GM12878 (cell line): Measurements from ENCODE around the gene N4BP2L2. TPM values are rescaled to one million over a fixed set of nuclear protein-coding genes. Genes with fewer than 3 reads are reported as not detected.

Experiments
- ATAC-seq: fragments of 200-7000 bp; cut with Tn5 transposase; 3 replicates; pipeline ENCODE4 v1.9.1; 2020; ENCODE audit warnings: mild to moderate bottlenecking, moderate library complexity
- BruUV-seq: library from RNA; stranded (reverse); fragments of 400-500 nt; replicated peaks from 2 replicates; lab custom pipeline; 2021; lab: Mats Ljungman, UMichigan
- CTCF ChIA-PET: fragments of 300-600 bp; sonication (Branson Sonifier 250); formaldehyde crosslinking; extraction: SDS; loops from one replicate; lab custom pipeline; 2021; ENCODE audit warnings: inconsistent platforms; lab: Yijun Ruan, JAX
- POLR2A ChIA-PET: fragments of 350-600 bp; formaldehyde crosslinking; extraction: SDS; loops from one replicate; lab custom pipeline; 2021; ENCODE audit warnings: inconsistent platforms; lab: Charles Lee
- RAD21 ChIA-PET: fragments of 300-600 bp; sonication (Branson Sonifier 250); formaldehyde crosslinking; loops from one replicate; lab custom pipeline; 2023; ENCODE audit warnings: antibody characterized with exemption; ENCODE audit not compliant: unreplicated experiment; lab: Charles Lee
- SMC1A ChIA-PET: fragments of 300-600 bp; sonication (Branson Sonifier 250); formaldehyde crosslinking; loops from one replicate; lab custom pipeline; 2023; ENCODE audit not compliant: unreplicated experiment, uncharacterized antibody; lab: Charles Lee
- DNase-seq: peaks from one replicate; pipeline ENCODE4 v3.0.0-alpha.2; 2011; ENCODE audit warnings: low read depth, low spot score
- FAIRE-seq: peaks from 3 replicates; lab custom pipeline; 2011; peaks lifted over from hg19 to GRCh38; lab: Jason Lieb, UNC
- H2AFZ ChIP-seq: 2 replicates; pipeline ENCODE4 v1.6.0; 2011; ENCODE audit warnings: low read depth, low read length, control low read depth; ENCODE audit not compliant: control insufficient read depth
- H3K27ac ChIP-seq: 2 replicates; pipeline ENCODE4 v1.5.1; 2011; ENCODE audit warnings: control low read depth; ENCODE audit not compliant: control insufficient read depth, insufficient read depth
- H3K27me3 ChIP-seq, 2 experiments: replicated peaks in 1 of 2; 2 replicates each; pipeline versions ENCODE4 v1.6.0 to v1.6.1; 2011; ENCODE audit warnings: low read length in 1 of 2; ENCODE audit not compliant: control insufficient read depth in 2 of 2, insufficient read depth in 2 of 2
- H3K36me3 ChIP-seq, 2 experiments: 2 replicates each; pipeline ENCODE4 v1.5.1; 2011; ENCODE audit warnings: low read length in 1 of 2; ENCODE audit not compliant: control insufficient read depth in 2 of 2, insufficient read depth in 2 of 2
- H3K4me1 ChIP-seq: 2 replicates; pipeline ENCODE4 v1.6.1; 2011; ENCODE audit warnings: mild to moderate bottlenecking, low read length, moderate library complexity, mixed read lengths; ENCODE audit not compliant: control insufficient read depth, insufficient read depth
- H3K4me2 ChIP-seq: 2 replicates; pipeline ENCODE4 v1.6.0; 2011; ENCODE audit warnings: control low read depth; ENCODE audit not compliant: control insufficient read depth, insufficient read depth
- H3K4me3 ChIP-seq: fragments of 200-600 bp; sonication (generic); 2 replicates; pipeline ENCODE4 v1.5.1; 2016
- H3K79me2 ChIP-seq: 2 replicates; pipeline ENCODE4 v1.6.0; 2011; ENCODE audit warnings: low read length; ENCODE audit not compliant: control insufficient read depth, insufficient read depth
- H3K9ac ChIP-seq: 2 replicates; pipeline ENCODE4 v1.8.0; 2011; ENCODE audit warnings: low read length, control low read depth, mixed read lengths; ENCODE audit not compliant: control insufficient read depth, insufficient read depth
- H3K9me3 ChIP-seq: replicated peaks from 3 replicates; pipeline ENCODE4 v1.5.1; 2011; ENCODE audit warnings: mild to moderate bottlenecking, low read length; ENCODE audit not compliant: control insufficient read depth, insufficient read depth
- H4K20me1 ChIP-seq: 2 replicates; pipeline ENCODE4 v1.6.0; 2011; ENCODE audit not compliant: control insufficient read depth, insufficient read depth
- CREM ChIP-seq: IDR thresholded peaks from 2 replicates; pipeline ENCODE4 v1.6.1; 2014; ENCODE audit warnings: antibody characterized with exemption, low read depth
- FOXM1 ChIP-seq: IDR thresholded peaks from 2 replicates; pipeline ENCODE4 v1.6.1; 2012; ENCODE audit warnings: low read depth, mild to moderate bottlenecking, inconsistent platforms, low read length, moderate library complexity
- JUND ChIP-seq: IDR thresholded peaks from 2 replicates; pipeline ENCODE4 v1.6.1; 2012; ENCODE audit warnings: low read depth, mild to moderate bottlenecking, low read length, improper control_type of control experiment, moderate library complexity
- NFXL1 ChIP-seq: fragments of 450-650 bp; IDR thresholded peaks from 2 replicates; pipeline ENCODE4 v1.6.1; 2017; ENCODE audit warnings: antibody characterized with exemption, mild to moderate bottlenecking, borderline replicate concordance
- RAD21 ChIP-seq: IDR thresholded peaks from 2 replicates; pipeline ENCODE4 v1.6.1; 2011; ENCODE audit warnings: mild to moderate bottlenecking, low read depth, low read length, moderate library complexity; ENCODE audit not compliant: insufficient read depth
- RAD51 ChIP-seq: fragments of 450-650 bp; IDR thresholded peaks from 2 replicates; pipeline ENCODE4 v1.6.1; 2016; ENCODE audit warnings: moderate library complexity, mild to moderate bottlenecking, inconsistent platforms
- TCF7 ChIP-seq: IDR thresholded peaks from 2 replicates; pipeline ENCODE4 v1.6.1; 2014; ENCODE audit warnings: antibody characterized with exemption, borderline replicate concordance
- YY1 ChIP-seq: IDR thresholded peaks from 2 replicates; pipeline ENCODE4 v1.6.1; 2011; ENCODE audit warnings: low read depth, mild to moderate bottlenecking, low read length
- ZBTB33 ChIP-seq: fragments of 450-650 bp; IDR thresholded peaks from 2 replicates; pipeline ENCODE4 v1.6.1; 2017; ENCODE audit warnings: mild to moderate bottlenecking
- ZZZ3 ChIP-seq: IDR thresholded peaks from 2 replicates; pipeline ENCODE4 v1.6.1; 2011; ENCODE audit warnings: low read depth; ENCODE audit not compliant: control insufficient read depth, insufficient read length
- WGBS: methylation state at CpG from one replicate; pipeline ENCODE4 v1.1.6; 2016; ENCODE audit warnings: low lambda C conversion rate; ENCODE audit not compliant: insufficient replicate concordance, insufficient coverage; ENCODE audit errors: missing lambda C conversion rate; 5-methylcytosine and 5-hydroxymethylcytosine counted together
- in situ Hi-C: fragments of 300-500 bp; cut with MboI; formaldehyde crosslinking; loops from 9 replicates; pipeline ENCODE4 v1.14.3; 2018; ENCODE audit warnings: mixed read lengths
- intact Hi-C: fragments of 100-400 bp; cut with micrococcal nuclease; formaldehyde crosslinking; loops from one replicate; pipeline ENCODE4 v1.14.2; 2022; ENCODE audit not compliant: unreplicated experiment
- polyA plus RNA-seq, 11 experiments: library from polyadenylated mRNA; depleted of rRNA in 4 of 11; unstranded in 6 of 11; stranded (reverse) in 5 of 11; fragments of >200 nt; fragmentation: Nextera tagmentation in 4 of 11; fragmentation: Illumina TruSeq in 1 of 11; extraction: Ambion mirVana in 4 of 11; extraction: Trizol in 1 of 11; gene quantifications; 1 replicate in 1 of 11; 2 replicates in 10 of 11; pipeline versions ENCODE4 v1.2.1 to v1.2.3, GENCODE V29; 2011 to 2016; ENCODE audit warnings: inconsistent platforms in 2 of 11, missing spikeins in 2 of 11, low read depth in 1 of 11
- total RNA-seq, 4 experiments: library from RNA; depleted of rRNA in 3 of 4; stranded (reverse); fragments of >200 nt in 3 of 4; fragmentation: Illumina TruSeq in 1 of 4; extraction: Trizol in 1 of 4; gene quantifications; 2 replicates each; pipeline versions ENCODE4 v1.2.1 to v1.2.3, GENCODE V29; 2013 to 2021
- TF ChIP-seq, protein P1 (sequence below): fragments of 450-650 bp; IDR thresholded peaks from 2 replicates; pipeline ENCODE4 v1.6.1; 2016; ENCODE audit warnings: mild to moderate bottlenecking, moderate library complexity, borderline replicate concordance

Gene N4BP2L2
- total and polyA plus RNA-seq, 10 of the 15 experiments (the other 5 are each of a cell fraction or from before 2014, with no cell fraction given), result 41.7 to 87.1 (median 61.2) TPM

DNA sequence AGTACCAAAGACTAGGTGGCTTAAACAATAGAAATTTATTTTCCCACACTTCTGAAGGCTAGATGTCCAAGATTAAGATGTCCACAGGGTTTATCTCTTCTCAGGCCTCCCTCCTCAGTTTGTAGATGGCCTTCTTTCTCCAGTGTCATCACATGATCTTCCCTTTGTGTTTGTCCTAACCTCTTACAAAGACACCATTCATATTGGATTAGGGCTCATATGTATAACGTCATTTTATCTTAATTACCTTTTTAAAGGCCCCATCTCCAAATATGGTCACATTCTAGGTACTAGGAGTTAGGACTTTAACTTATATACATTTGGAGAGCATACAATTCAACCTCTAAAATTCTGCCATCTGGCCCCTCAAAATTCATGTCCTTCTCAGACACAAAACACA is 34.3 kb downstream of the N4BP2L2 start:
- FAIRE-seq, result no peak

More for the DNA sequence above, 34.3 kb downstream of the N4BP2L2 start:
- Histone ChIP-seq H3K4me2 (no peak overlapping the region), H3K79me2 (no peaks in the 10 kb centered on the region), H3K9me3 (no peaks in the 10 kb centered on the region), H3K9ac (no peak overlapping the region), H2AFZ (no peak overlapping the region), H3K4me1 (no peaks in the 10 kb centered on the region), H3K4me3 (no peak overlapping the region), H3K36me3 (no peaks in the 10 kb centered on the region), H3K27ac (no peak overlapping the region), H3K27me3 (no peaks in the 10 kb centered on the region), H4K20me1 (no peaks in the 10 kb centered on the region)
- WGBS, result 100% methylated on average over 1 of the region's 1 CpG
- TF ChIP-seq FOXM1 (no peak), ZZZ3 (no peak), RAD21 (no peak), RAD51 (no peak), TCF7 (no peak), NFXL1 (no peak), CREM (no peak), JUND (no peak), YY1 (no peak), ZBTB33 (no peak)
- TF ChIP-seq, protein P1, sequence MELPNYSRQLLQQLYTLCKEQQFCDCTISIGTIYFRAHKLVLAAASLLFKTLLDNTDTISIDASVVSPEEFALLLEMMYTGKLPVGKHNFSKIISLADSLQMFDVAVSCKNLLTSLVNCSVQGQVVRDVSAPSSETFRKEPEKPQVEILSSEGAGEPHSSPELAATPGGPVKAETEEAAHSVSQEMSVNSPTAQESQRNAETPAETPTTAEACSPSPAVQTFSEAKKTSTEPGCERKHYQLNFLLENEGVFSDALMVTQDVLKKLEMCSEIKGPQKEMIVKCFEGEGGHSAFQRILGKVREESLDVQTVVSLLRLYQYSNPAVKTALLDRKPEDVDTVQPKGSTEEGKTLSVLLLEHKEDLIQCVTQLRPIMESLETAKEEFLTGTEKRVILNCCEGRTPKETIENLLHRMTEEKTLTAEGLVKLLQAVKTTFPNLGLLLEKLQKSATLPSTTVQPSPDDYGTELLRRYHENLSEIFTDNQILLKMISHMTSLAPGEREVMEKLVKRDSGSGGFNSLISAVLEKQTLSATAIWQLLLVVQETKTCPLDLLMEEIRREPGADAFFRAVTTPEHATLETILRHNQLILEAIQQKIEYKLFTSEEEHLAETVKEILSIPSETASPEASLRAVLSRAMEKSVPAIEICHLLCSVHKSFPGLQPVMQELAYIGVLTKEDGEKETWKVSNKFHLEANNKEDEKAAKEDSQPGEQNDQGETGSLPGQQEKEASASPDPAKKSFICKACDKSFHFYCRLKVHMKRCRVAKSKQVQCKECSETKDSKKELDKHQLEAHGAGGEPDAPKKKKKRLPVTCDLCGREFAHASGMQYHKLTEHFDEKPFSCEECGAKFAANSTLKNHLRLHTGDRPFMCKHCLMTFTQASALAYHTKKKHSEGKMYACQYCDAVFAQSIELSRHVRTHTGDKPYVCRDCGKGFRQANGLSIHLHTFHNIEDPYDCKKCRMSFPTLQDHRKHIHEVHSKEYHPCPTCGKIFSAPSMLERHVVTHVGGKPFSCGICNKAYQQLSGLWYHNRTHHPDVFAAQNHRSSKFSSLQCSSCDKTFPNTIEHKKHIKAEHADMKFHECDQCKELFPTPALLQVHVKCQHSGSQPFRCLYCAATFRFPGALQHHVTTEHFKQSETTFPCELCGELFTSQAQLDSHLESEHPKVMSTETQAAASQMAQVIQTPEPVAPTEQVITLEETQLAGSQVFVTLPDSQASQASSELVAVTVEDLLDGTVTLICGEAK, result no peak
- DNase-seq, result no peak
- intact Hi-C loops, result no loop called here
- SMC1A ChIA-PET, result interaction anchor here (0.6 to 1.5 kb wide), 2 partner anchors 13 to 38 kb away, joined by 3 to 4 read pairs; no protein-coding TSS in a partner anchor
- CTCF ChIA-PET, result interaction anchor here (1.1 to 1.4 kb wide), 2 partner anchors 35 kb away, joined by 3 to 4 read pairs; no protein-coding TSS in a partner anchor
- RAD21 ChIA-PET, result no interaction called here
- in situ Hi-C loops, result no loop called here
- ATAC-seq, result no peak
- no TSS peak for BruUV-seq
- POLR2A ChIA-PET, result interaction anchor here (1.0 kb wide), 1 partner anchor 26 kb away, joined by 4 read pairs; no protein-coding TSS in a partner anchor
